ENCODE results near the gene LLGL2.

DNA sequence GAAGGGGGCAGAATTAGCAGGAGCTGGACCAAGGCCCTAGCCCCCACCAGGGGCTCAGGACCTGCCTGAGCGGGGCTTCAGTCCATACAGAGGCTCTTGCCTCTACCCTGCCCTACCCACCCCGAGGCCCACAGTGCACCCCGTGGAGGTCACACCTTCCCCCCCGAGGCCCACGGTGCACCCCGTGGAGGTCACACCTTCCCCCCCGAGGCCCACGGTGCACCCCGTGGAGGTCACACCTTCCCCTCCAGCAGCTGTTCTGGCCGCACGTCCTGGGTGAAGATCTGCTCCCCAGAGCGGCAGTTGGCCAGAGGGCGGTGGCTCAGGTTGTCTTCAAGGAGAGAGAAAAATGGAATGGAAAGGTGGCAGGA is 21.5 kb upstream of the LLGL2 start:
- no peak for TF ChIP-seq POLR2A (IDR thresholded peaks at IDR 0.05)
- TF ChIP-seq, protein P1, sequence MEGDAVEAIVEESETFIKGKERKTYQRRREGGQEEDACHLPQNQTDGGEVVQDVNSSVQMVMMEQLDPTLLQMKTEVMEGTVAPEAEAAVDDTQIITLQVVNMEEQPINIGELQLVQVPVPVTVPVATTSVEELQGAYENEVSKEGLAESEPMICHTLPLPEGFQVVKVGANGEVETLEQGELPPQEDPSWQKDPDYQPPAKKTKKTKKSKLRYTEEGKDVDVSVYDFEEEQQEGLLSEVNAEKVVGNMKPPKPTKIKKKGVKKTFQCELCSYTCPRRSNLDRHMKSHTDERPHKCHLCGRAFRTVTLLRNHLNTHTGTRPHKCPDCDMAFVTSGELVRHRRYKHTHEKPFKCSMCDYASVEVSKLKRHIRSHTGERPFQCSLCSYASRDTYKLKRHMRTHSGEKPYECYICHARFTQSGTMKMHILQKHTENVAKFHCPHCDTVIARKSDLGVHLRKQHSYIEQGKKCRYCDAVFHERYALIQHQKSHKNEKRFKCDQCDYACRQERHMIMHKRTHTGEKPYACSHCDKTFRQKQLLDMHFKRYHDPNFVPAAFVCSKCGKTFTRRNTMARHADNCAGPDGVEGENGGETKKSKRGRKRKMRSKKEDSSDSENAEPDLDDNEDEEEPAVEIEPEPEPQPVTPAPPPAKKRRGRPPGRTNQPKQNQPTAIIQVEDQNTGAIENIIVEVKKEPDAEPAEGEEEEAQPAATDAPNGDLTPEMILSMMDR (IDR thresholded peaks at IDR 0.05): no peak
